HG02678 (cell line): Measurements from ENCODE around the gene MT1H.
"Not testable (repeated sequence)": the region's sequence is repeated elsewhere in the genome, so short reads cannot be mapped to it uniquely, and the experiment has no call there.

Experiments used
- ATAC-seq: cut with Tn5 transposase; IDR thresholded peaks from one replicate; pipeline ENCODE4 v1.9.1; 2021; ENCODE audit warnings: mild to moderate bottlenecking, moderate library complexity; ENCODE audit not compliant: unreplicated experiment

The MT1H gene

DNA sequence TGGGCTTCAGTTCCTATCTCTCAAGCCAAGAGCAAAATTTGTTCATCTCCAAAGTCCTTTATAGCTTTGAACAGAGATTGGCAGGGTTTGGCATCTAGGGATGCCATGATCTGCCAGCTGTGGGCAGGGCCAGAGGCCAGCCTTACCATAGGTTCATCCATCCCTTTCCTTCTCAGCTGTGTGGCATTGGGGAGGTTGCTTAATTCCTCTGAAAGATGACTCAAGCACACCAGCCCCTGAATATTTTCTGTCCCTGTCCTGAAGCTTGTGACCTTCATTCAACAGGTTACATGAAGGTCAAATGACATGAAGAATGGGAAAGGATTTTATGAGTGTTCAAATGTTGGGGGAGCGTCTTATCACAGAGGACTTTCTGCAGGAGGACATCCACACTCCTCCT lies 5.1 kb upstream of the MT1H start:
- no peak for ATAC-seq

DNA sequence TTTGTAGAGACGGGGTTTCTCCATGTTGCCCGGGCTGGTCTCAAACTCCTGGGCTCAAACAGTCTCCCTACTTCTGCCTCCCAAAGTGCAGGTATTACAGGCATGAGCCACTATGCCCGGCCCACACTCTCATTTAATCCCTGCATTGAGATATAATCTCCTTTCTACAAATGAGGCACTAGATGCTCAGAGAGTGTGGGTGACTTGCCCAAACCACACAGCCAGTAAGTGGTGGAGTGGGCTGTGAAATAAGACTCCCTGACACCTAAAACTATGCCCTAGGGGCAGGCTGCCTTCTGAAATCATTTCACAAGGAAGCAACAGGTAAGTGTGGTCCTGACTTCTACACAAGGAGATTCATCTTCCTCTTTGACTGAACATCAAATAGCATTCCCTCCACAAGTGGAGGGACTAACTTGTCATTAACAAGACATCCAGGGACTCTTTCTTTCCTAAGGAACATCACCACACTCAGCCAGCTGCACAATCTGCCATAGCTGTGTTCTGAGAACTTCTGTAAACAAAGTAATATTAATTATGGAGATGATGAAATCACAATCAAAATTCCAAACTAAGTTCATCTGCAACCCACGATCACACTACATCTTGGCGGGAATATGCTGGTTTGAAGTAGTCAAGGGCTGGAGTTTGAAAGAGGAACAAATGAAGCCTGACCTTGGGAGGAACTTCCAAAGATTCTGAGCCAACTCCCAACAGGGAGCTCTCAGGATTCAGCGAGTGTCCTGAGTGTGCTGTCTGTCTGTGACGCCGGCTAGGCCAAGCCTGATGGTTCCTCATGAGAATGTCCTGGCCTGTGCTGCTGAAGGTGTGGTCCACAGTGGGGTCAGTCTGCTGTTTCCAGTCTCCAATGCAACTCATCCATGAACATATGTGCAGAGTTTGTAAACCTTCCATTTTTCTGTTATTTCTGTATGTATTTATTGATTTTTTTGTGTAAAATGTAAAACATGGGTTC lies 4.0 kb upstream of the MT1H start:
- ATAC-seq = not testable (repeated sequence)

DNA sequence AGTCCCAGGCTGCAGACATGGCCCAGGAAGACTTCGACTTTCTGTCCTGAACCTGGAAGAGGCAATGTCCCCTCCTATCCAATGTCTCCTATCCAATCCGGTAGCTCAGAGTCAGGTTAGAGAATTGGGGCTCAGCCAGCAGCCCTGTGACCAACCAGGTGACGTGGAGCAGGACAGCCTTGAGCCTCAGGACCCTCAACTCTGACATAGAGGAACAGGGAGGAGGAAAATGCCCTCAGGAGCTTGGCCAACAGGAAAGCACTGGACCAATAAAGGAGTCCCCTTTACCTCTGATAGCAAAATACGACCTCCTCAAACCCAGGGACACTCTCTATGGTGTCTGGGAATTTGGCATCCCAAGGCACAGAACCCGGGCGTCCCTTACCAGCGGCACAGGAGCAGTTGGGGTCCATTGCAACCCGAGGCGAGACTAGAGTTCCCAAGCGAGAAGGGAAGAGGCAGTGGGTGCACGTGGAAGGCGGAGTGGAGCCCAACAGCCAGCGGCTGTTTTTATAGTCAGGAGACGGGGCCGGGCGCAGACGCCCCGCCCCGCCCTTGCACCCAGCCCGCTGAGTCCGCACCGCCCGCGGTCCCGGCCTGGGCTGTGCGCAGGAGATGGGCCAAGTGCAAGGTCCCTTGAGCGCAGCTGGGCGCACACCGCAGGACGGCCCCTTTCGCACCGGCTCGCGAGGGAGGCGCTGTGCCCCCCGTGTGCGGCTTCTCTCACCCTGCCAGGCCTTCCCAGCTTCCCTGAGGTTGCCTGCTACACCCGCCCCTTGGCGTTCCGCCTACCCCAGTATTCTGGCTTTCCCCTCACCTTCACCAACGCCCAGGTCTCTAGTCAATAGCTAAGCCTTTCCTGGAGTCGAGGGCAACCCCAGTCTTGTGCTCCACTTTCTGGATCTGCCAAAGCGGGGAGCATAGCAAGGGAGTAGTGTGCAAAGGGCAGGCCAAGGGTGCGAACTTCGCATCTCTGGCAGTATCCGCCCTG lies 1.7 kb upstream of the MT1H start, which contains the start of gene MT1G:
MT1G (minus strand) TSS at position 485 of the 991 bp plus-strand sequence; CDS start at position 413, 72 bp downstream.
- no peak for ATAC-seq

DNA sequence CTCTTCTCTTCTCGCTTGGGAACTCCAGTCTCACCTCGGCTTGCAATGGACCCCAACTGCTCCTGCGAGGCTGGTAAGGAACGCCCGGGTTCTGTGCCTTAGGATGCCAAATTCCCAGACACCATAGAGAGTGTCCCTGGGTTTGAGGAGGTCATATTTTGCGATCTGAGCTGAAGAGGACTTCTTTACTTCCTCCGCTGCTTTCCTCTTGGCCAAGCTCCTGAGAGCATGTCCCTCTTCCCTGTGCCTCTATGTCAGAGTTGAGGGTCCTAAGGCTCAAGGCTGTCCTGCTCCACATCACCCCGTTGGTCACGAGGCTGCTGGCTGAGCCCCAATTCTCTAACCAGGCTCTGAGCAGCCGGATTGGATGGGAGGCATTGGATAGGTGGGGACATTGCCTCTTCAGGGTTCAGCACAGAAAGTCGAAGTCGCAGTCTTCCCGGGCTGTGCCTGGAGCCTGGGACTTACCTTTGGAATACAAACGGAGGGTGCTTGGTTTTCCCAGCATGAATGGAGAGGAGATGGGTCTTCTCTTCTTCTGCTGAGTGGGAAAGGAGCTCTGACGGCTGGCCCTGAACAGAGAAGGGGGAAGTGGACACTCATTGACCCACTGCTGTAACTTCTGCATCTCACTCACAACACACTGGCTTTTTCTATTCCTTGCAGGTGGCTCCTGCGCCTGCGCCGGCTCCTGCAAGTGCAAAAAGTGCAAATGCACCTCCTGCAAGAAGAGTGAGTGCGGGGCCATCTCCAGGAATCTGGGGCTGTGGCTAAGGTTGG lies 416 bp downstream of the MT1H start:
- no peak for ATAC-seq

DNA sequence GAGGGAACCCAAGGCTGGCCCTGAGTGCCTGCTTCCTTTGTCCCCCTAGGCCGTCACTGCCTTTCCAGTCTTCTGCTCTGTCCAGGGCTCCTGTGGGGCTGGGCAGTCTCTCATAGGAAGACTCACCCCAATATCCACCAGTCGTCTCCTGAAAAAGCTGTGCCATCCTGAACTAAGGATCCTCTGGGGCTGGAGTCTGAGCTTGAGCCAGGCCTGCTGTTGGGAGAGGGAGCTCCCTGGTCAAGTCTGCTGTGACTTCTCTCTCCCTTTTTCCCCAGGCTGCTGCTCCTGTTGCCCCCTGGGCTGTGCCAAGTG lies 963 bp downstream of the MT1H start:
- ATAC-seq = no peak

DNA sequence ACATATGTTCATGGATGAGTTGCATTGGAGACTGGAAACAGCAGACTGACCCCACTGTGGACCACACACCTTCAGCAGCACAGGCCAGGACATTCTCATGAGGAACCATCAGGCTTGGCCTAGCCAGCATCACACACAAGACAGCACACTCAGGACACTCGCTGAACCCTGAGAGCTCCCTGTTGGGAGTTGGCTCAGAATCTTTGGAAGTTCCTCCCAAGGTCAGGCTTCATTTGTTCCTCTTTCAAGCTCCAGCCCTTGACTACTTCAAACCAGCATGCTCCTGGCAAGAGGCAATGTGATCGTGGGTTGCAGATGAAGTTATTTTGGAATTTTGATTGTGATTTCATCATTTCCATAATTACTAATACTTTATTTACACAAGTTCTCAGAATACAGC lies 2.1 kb downstream of the MT1H start:
- not testable (repeated sequence) for ATAC-seq

DNA sequence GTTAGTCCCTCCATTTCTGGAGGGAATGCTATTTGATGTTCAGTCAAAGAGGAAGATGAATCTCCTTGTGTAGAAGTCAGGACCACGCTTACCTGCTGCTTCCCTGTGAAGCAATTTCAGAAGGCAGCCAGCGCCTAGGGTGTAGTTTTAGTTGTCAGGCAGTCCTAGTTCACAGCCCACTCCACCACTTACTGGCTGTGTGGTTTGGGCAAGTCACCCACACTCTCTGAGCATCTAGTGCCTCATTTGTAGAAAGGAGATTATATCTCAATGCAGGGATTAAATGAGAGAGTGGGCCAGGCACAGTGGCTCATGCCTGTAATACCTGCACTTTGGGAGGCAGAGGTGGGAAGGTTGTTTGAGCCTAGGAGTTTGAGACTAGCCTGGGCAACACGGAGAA lies 2.6 kb downstream of the MT1H start:
- ATAC-seq = not testable (repeated sequence)

DNA sequence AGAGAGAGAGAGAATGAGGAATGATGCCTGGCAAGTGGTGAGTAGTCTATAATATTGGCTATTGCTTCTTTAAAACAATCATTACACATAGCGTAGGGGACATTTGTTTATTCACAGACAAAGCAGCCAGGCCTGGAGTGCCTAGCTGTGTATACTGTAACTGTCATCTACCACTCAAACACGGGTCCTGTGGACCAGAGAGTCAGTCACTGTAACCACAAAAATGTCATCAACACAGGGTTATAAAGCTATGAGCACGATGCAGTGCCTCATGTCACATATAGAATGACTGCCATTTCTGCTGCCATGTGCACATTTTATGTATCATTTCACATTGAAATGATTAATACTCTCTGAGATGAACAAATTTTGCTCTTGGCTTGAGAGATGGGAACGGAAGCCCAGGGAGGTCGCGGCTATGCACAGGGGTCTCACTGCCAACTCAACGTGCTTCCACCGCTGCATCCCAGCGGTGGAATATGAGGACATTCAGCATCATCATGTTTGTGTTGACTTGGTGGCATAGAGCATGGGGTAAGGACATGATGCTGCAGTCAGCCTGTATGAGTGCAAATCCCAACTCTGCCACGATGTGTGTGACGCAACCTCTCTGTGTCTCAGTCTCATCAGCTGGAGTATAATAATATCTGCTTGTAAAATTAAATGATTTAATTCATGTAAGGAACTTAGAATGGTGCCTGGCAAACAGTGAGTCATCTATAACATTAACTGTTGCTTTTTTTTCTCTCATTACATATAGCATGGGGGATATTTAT lies 3.3 kb downstream of the MT1H start:
- ATAC-seq = no peak

DNA sequence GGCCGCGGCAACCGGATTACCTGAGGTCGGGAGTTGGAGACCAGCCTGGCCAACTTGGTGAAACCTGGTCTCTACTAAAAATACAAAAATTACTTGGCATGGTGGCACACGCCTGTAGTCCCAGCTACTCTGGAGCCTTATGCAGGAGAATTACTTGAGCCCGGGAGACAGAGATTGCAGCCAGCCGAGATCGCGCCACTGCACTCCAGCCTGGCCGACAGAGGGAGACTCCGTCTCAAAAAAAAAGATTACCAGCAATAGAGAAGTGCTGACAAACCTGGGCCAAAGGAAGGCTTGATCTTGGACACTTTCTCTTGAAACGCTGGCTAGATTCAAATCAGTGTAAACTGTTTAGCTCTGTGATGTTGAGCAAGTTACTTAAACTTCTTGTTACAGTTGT lies 4.3 kb downstream of the MT1H start:
- no peak for ATAC-seq

DNA sequence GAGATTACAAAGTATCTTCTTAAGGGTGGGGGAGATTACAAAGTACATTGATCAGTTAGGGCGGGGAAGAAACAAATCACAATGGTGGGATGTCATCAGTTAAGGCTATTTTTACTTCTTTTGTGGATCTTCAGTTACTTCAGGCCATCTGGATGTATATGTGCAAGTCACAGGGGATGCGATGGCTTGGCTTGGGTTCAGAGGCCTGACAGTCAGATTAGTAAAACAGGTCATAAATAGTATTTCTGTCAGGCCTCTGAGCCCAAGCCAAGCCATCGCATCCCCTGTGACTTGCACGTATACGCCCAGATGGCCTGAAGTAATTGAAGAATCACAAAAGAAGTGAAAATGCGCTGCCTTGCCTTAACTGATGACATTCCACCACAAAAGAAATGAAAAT lies 5.0 kb downstream of the MT1H start:
- not testable (repeated sequence) for ATAC-seq

DNA sequence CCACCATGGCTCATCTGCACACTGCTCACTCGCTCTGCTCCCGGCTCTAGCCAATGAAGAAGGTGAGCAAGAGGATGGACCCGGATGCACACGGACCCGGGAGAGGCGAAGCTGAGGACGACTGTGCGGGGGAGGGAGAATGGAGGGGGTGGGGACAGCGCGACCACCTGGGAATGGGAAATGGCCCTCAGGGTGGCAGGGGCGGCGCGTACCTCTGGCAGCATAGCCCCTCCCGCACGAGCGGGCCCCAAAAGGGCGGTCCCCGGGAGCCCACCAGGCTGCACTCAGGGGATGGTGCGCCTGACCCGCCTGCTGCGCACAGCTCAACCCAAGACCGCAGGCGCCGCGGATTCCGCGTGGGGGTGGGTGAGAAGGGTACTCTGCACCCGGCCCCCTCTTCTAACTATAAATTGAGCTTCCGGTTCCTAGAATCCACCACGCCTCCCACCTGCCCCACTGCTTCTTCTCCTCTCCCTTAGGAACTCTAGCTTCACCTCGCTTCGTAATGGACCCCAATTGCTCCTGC lies 6.1 kb downstream of the MT1H start:
- no peak for ATAC-seq

DNA sequence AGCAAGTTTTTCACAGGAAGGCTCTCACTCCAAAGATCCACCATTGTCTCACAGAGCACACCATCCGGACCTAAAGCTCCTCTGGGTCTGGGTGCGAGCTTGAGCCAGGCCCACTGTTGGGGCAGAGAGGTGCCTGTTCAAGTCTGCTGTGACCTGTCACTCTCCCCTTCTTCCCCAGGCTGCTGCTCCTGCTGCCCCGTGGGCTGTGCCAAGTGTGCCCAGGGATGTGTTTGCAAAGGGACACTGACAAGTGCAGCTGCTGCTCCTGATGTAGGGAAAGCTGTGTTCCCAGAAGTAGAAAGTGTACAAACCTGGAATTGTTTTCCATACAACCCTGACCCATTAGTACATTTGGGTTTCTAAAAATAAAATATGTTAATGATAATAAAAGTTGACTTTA lies 7.9 kb downstream of the MT1H start:
- ATAC-seq = no peak

DNA sequence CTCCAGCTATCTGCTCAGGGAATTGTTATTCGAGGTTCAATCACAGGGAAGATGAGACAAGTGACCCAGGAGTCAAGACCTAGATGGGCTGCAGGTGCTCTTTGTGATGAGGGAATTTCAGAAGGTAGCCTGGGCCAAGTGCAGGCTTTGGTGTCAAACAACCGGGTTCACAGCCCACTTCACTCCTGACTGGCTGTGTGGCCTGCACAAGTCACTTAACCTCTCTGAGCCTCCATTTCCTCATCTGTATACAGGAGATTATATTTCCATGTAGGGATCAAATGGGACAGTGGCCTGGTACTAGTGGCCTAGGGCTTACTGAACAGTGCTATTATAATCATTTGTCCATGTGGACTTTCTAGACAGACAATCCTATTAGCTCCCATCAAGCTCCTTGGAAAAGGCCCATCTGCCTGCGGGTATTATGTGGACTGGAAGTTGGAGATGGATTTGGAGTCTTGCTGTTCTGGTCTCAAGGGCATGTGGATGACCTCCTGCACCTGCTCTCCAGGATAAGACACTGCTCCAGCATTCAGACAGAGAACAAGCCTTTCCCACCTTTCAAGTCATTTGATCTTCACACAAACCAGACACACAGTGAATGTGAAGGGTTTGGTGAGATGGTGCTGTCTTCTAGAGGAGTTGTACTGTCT lies 9.6 kb downstream of the MT1H start:
- ATAC-seq = no peak

DNA sequence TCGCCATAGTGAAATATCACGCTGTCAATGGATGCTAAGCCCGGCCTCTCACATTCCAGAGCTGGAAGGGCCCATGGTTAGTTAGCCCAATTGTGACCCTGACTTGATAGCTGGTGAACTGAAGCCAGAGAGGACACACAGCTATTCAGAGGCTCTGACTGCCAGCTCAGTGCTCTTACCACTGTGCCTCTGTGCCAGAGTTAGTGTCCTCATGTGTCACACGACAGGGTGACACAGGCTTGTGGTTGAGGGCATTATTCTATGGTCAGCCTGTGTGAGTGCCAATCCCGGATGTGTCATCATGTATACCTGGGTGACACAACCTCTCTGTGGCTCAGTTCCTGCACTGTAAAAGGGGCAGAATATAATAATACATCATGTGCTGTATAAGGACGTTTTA lies 10.2 kb downstream of the MT1H start:
- ATAC-seq = no peak

DNA sequence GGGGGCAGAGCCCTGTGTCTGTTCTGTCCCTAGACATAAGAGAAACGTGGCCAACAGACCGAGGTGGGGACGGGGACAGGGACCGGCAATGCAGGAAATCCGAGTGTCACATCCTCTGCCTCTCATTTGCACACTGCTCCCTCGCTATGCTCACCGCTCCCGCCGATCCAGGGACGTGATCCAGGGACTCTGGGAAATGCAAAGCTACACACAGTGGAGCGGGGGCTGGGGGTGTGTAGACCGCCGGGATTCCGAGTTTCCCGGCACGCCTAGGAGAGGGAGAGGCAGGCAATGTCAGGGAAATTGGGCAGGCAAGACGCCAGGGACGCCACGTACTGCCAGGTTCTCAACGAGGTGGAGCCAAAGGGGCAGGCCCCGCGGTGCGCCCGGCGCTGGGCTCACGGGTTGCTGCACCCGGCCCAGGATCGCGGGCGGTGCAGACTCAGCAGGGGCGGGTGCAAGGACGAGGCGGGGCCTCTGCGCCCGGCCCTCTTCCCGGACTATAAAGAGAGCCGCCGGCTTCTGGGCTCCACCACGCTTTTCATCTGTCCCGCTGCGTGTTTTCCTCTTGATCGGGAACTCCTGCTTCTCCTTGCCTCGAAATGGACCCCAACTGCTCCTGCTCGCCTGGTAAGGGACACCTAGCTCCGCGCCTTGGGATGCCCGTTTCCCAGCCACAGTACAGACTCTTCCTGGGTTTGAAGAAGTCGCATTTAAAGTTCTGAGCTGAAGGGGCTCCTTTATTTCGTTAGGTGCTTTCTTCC lies 12.5 kb downstream of the MT1H start, which contains the start of gene MT1X:
MT1X (plus strand) TSS at position 532 of the 764 bp plus-strand sequence; CDS start at position 603, 71 bp downstream.
- peak; percentile 99 for ATAC-seq

DNA sequence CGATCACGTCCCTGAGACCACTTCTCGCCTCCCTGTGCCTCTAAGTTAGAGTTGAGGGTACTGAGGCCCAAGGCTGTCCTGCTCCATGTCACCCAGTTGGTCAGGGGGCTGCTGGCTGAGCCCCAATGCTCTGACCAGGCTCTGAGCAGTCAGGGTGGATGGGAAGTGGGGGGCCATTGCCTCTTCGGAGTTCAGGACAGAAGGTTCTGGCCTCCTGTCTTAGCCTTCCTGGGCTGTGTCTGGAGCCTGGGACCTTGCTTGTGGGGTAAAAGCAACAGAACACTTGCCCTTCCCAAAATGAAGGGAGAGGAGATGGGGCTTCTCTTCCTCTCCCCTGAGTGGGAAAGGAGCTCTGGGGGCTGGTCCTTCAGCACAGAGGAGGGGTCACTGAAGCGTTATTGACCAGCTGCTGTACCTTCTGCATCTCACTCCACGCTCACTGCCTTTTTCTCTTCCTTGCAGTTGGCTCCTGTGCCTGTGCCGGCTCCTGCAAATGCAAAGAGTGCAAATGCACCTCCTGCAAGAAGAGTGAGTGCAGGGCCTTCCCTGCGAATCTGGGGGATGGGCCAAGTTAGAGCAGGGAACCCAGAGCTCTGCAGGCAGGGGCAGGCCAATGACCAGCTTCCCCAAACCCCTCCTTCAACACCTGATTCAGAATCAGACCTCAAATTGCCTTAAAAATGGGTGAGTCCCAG lies 13.2 kb downstream of the MT1H start:
- ATAC-seq = no peak

DNA sequence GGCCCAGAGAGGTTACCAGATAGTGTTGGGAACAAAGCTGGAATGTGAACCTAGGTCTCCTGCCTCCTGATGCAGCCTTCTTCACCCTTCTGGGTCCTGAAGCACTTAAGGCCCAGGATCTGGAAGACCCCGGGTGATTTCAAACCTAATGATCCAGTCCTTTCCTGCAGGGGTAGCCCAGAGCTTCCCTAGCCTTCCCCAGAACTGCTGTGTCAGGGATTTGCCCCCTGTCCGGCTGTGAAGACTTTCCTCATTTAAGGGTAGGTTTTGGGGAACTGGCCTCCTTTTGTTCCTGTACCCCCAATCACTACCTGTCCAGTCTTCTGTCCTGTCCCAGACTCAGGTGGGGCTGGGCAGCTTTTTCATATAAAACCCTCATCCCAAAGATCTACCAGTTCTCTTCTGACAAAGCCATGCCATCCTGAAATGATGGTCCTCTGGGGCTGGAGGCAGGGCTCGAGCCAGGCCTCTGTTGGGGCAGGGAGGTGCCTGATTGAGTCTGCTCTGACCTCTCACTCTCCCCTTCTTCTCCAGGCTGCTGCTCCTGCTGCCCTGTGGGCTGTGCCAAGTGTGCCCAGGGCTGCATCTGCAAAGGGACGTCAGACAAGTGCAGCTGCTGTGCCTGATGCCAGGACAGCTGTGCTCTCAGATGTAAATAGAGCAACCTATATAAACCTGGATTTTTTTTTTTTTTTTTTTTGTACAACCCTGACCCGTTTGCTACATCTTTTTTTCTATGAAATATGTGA lies 14.0 kb downstream of the MT1H start:
- ATAC-seq = no peak
